ENCODE data around the gene CLDN22.

CLDN22 gene

DNA sequence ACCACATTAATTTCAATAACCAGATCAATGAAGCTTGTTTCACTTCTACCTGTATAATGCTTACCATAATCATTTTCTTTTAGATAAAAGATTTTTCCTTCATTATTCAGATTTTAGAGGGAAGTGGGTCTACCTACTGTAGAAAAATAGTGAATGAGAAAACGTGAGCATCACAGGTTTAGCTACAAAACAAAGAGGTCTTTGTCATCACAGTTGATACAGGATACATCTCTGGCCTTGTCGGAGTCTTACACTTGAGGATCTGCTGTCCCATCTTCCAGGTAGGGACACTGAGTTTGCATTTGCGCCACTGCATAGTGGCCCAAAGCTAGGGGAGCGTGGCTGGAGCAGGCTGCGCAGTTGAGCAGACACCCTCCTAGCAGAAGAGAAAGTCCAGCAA, 1.4 kb upstream of the CLDN22 start:
- no peak overlapping the region for H3K27ac ChIP-seq (ENCODE audit: extremely low read depth, low read depth, low read length)
- ChIA-PET POLR2A (no interaction called here), CTCF (no interaction called here)
- no peaks in the 10 kb centered on the region for H3K9me3 ChIP-seq (ENCODE audit: control insufficient read depth, insufficient read depth, low read depth, low read length)
- TF ChIP-seq ZNF169 (tag by site-specific recombination; IDR thresholded peaks at IDR 0.05) (no peak), ZNF501 (tag by site-specific recombination; IDR thresholded peaks at IDR 0.05) (no peak), ZNF514 (tag by site-specific recombination; IDR thresholded peaks at IDR 0.05) (no peak), ZNF404 (tag by site-specific recombination; IDR thresholded peaks at IDR 0.05) (no peak), ZNF529 (tag by site-specific recombination; IDR thresholded peaks at IDR 0.05; ENCODE audit: insufficient replicate concordance) (no peak)
- H3K4me3 ChIP-seq (ENCODE audit: low read depth, low read length) = no peak overlapping the region
- no peaks in the 10 kb centered on the region for H3K4me1 ChIP-seq (ENCODE audit: control insufficient read depth, insufficient read depth, low read length)
- peaks cover 0 to 4% of the 10 kb centered on the region in 2 experiments; a peak in 1 of 3 replicates for H3K36me3 ChIP-seq (ENCODE audit: control insufficient read depth in 2 of 2, insufficient read depth in 1 of 2, low read length in 2 of 2)

- Histone ChIP-seq H3K27ac (ENCODE audit: extremely low read depth, low read depth, low read length) (no peak overlapping the region), H3K4me1 (ENCODE audit: control insufficient read depth, insufficient read depth, low read length) (no peaks in the 10 kb centered on the region), H3K9me3 (ENCODE audit: control insufficient read depth, insufficient read depth, low read depth, low read length) (no peaks in the 10 kb centered on the region), H3K4me3 (ENCODE audit: low read depth, low read length) (no peak overlapping the region), H3K36me3 (ENCODE audit: control insufficient read depth in 2 of 2, insufficient read depth in 1 of 2, low read length in 2 of 2) (peaks cover 0 to 6% of the 10 kb centered on the region in 2 experiments; a peak in 1 of 3 replicates)
- CTCF ChIA-PET = no interaction called here
- TF ChIP-seq PRDM2 (tag by site-specific recombination; IDR thresholded peaks at IDR 0.05; ENCODE audit: borderline replicate concordance) (no peak), ZNF19 (tag by site-specific recombination; IDR thresholded peaks at IDR 0.05; ENCODE audit: low read depth) (no peak), CTCF (tag by site-specific recombination; IDR thresholded peaks at IDR 0.05) (no peak), ZNF560 (tag by site-specific recombination; IDR thresholded peaks at IDR 0.05; ENCODE audit: borderline replicate concordance) (no peak), ZNF48 (tag by site-specific recombination; IDR thresholded peaks at IDR 0.05) (no peak)
- POLR2A ChIA-PET = no interaction called here
Observed at GRCh38 chr4:183321079-183321478, 1.0 kb upstream of the CLDN22 start.

DNA sequence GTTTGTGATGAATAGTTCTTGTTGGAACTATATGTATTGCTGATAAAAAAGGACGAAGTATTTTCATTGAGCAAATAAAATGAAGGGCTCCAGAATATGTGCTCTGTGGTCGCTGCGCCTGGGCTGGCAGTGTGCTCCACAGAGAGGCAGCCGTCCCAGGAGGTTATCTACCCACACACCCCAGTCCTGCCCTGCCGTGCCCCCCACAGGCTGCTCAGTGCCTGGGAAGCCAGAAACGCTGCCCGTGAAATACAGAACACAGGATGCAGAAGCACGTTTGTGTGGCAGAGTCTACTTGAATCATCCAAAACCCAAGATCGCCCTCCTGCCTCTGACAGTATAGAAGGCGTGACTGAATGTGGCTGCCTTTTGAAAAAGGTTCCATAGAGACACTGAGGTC, 1.4 kb downstream of the CLDN22 start:
- ChIA-PET CTCF (no interaction called here), POLR2A (no interaction called here)
- Histone ChIP-seq H3K4me3 (ENCODE audit: low read depth, low read length) (no peak overlapping the region), H3K27ac (ENCODE audit: extremely low read depth, low read depth, low read length) (no peak overlapping the region), H3K4me1 (ENCODE audit: control insufficient read depth, insufficient read depth, low read length) (no peaks in the 10 kb centered on the region), H3K9me3 (ENCODE audit: control insufficient read depth, insufficient read depth, low read depth, low read length) (no peaks in the 10 kb centered on the region), H3K36me3 (ENCODE audit: control insufficient read depth in 2 of 2, insufficient read depth in 1 of 2, low read length in 2 of 2) (peaks cover 0 to 18% of the 10 kb centered on the region in 2 experiments; a peak in 1 of 3 replicates)
- TF ChIP-seq SCRT2 (tag by site-specific recombination; IDR thresholded peaks at IDR 0.05) (no peak), KLF10 (tag by site-specific recombination; IDR thresholded peaks at IDR 0.05) (no peak), ZIC2 (tag by site-specific recombination; IDR thresholded peaks at IDR 0.05) (no peak), SETDB1 (IDR thresholded peaks at IDR 0.05; ENCODE audit: insufficient read length, low read length) (no peak), ZNF692 (tag by site-specific recombination; IDR thresholded peaks at IDR 0.05) (no peak), ZNF843 (tag by site-specific recombination; IDR thresholded peaks at IDR 0.05) (no peak)
- TF ChIP-seq, protein P1, sequence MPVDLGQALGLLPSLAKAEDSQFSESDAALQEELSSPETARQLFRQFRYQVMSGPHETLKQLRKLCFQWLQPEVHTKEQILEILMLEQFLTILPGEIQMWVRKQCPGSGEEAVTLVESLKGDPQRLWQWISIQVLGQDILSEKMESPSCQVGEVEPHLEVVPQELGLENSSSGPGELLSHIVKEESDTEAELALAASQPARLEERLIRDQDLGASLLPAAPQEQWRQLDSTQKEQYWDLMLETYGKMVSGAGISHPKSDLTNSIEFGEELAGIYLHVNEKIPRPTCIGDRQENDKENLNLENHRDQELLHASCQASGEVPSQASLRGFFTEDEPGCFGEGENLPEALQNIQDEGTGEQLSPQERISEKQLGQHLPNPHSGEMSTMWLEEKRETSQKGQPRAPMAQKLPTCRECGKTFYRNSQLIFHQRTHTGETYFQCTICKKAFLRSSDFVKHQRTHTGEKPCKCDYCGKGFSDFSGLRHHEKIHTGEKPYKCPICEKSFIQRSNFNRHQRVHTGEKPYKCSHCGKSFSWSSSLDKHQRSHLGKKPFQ (tag by site-specific recombination; IDR thresholded peaks at IDR 0.05) = no peak
